Measurements from ENCODE around the gene MERTK.
"Not testable (repeated sequence)": the region's sequence is repeated elsewhere in the genome, so short reads cannot be mapped to it uniquely, and the experiment has no call there.

MERTK gene

DNA sequence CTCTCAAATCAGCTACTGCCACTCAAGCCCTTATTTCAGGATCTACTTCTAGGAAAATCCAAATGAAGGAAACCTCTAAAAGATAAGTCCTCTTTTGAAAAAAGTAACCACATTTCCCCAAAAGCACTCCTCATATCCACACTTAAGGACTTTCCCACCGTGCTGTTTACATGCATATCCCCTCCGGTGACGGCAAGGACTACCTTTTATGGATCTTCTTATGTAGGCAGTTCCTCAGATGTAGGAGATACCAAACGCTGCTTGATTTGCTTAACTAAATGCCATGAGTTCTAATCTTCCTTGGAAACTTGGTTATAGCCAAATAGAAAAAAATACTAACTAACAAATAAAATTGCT, 149.8 kb downstream of the MERTK start:
- DNase-seq, result no peak

DNA sequence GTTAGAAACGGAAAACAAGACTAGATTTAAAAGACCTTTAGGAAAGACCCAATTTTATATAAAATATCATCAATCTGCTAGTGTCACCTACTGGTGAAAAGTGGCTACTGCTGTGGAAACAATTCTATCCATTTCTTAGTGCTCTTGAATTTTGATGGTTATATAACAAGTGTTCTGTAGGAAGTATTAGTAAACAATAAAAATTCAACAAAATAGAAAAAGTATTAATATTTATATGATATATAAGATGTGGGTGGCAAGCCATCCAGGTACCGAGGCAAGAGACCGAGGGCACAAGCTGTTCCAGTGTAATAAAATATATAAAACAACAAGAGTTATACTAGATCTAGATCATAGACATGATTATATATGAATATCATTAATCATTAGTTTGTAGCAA, 150.5 kb downstream of the MERTK start:
- no peak for DNase-seq

DNA sequence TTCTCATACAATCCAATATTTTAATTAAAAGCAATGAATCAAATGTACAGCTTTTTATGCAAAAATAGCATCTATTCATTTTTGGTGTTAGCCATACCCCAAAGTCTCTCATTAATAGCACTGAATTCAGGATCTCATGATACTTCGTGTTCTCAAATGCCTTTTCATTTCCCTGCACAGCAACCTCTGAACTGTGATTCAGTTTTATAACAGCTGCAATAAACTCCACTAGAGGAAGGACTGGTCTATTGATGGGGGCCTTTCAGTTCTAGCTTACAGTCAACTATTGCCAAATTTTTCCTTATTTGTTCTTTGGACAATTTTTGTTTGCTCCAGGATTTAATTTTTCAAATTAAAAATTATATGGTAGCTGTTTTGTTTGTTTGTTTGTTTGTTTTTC, 151.9 kb downstream of the MERTK start:
- no peak for DNase-seq

DNA sequence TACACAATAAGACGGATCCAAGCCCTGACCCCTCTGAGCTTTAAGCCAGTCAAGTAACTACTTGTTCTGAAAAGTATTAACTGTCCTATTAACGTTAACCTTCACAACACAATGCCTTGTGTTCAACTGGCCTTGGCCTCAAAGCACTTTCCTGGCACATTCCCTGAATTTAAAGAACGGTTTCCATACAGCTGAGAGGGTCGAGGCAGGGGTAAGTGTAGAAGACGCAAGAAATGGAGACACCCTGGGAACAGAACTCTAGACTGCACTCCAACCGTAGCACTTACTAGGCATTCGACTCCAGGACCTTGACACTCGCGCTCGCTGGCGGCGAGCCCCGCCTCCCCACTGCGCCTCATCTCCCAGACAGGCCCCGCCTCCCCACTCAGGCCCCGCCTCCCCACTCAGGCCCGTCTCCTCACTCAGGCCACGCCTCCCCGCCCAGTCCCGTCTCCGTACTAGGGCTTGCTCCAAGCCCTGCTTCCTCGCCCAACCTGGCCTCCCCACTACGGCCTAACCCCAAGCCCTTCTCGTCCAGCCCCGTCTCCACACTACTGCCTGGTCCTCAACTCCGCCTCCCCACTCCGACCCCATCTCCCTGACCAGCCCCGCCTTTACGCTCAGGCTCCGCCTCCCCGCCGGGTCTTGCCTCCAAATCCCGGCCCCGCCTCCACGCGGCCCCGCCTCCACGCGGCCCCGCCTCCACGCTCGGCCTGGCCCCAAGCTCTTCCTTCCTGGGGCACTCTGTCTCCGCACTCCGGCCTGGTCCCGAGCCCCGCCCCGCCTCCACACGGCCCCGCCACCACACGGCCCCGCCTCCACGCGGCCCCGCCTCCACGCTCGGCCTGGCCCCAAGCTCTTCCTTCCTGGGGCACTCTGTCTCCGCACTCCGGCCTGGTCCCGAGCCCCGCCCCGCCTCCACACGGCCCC, 155.8 kb downstream of the MERTK start:
- peak; percentile 84 for DNase-seq

DNA sequence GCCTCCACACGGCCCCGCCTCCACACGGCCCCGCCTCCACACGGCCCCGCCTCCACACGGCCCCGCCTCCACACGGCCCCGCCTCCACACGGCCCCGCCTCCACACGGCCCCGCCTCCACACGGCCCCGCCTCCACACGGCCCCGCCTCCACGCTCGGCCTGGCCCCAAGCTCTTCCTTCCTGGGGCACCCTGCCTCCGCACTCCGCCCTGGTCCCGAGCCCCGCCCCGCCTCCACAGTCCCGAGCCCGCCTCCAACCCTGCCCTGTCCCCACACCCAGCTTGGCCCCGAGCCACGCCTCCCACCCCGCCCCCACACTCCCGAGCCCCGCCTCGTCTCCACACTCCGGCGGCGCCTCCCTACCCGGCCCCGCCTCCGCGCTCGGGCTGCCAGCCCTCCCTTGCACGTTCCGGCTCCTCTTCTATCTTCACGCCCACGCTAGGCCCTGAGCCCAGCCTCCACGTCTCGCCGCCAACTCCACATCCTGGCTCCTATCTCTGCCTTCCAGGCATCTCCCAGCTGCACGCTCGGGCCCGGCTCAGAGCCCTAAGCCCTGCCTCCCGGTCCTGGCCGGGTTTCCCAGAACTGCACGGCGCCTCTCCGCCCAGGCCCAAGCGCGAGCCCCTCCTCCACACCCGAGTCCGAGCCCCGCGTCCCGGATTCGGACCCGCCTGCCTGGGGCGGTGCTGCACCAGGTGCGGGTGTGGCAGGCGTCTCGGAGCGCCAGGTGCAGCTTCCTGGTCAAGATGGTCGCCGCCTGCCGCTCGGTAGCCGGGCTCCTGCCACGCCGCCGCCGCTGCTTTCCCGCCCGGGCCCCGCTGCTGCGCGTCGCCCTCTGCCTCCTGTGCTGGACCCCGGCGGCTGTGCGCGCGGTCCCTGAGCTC, 156.7 kb downstream of the MERTK start, which contains the start of gene TMEM87B:
TMEM87B (plus strand) TSS at position 423 of the 883 bp plus-strand sequence; CDS start at position 746, 323 bp downstream.
- DNase-seq, result peak; percentile 70

DNA sequence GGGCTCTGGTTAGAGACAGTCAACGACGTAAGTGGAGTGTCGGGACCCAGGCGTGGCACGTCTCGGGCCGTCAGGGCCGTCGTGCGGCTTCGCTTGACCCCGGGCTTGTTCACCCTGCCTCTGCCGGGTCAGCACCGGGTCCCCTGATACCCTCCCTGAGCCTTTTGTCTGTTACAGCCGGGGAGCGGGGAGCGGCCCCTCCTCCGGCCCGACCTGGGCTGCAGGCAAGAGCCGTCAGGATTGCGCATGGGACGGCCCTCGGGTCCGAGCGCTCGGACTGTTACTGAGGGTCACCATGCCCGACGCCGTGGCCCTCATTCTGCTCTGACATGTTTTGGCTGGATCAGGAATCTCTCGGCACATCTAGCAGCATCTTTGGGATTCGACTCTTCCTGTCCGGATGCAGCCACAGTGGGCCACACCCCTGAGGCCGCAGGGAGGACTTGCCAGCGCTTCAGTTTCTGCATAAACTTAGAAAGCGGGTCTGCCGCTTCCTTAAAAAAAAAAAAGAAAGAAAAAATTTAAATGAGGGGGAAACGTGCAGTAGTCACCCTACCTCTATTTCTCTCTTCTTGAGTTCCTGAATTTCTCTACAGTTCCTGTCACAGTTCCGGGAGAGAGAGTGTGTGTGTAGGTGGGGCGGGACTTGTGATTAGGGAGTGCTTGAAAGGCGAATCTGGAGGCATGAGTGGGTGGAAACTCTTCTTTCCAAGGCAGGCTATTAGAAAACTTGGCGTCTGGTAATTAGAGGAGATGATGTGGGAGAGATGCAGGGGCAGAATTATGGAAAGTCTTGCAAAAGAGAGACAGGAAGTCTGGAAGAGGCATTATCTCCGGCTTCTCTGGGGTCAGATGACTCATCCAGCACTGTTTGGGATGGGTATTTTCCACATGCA, 157.6 kb downstream of the MERTK start:
- peak; percentile 32 for DNase-seq

DNA sequence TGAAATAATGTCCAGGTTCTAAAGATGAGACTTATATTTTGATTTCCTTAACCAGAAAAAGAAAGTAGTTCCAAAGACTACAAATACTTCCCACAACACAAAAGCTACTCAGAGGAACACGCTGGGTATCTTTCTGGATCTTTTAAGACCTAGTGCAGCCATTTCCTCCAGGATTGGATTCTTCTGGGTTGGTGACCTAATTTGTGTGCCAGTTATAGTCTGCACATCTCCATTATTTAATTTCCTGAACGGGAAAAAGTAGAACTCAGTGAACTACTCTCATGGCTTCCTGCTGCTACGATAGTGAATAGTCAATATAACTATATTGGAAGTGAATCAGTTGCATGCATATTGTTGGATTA, 158.2 kb downstream of the MERTK start:
- no peak for DNase-seq

DNA sequence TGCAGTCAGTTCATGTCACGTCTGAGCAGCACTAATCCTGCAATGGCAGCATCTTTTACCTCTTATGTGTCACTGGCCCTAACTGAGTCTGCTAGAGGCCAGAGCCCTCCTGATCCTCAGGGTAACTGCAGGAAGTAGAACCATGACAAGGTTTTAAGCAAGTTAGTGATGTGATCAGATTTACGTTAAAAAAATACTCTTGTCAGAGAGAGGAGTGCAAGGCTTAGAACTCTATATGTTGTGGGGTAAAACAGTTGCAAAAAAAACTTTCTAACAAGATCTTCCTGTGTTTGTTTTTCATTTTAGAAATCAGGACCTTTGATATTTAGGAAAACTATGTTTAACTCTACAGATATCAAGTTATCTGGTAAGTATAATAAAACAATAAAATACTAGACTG, 161.3 kb downstream of the MERTK start:
- no peak for DNase-seq

DNA sequence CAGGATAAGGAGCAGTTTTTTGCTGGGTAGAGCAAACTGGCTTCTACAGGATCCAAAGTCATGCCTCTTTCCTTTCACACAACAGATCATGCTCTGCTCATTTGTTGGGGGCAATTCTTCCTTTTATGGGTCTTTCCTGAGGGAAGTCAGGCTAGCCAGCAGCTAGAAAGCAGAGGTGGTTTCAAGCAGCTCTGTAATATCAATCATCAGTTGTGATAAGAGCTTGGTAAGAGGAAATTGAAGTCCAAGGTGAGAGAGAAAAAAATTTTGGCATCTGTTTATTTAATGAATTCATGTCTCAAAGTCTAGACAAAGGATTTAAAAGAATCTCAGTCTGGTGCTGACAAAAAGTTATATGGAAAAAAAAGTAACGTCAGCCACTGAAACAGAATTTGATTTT, 162.9 kb downstream of the MERTK start:
- DNase-seq, result no peak

DNA sequence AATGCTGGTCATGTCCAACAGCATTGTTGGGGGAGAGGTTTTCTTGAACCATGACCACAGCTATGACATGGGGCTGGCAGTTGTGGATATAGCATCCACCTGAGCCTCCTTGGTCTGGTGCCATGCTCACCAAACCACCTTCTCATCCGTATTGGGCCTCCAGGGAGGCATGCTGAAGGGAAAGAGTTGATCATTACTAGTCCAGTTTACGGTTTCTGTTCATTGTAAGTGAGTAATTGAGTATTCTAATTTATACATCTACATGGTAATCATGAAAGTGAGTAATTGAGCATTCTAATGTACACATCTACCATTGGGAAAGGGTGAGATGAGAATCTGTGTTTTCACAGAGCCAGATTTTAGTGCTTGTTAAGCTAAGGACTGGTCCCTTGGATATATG, 163.4 kb downstream of the MERTK start:
- DNase-seq, result no peak

DNA sequence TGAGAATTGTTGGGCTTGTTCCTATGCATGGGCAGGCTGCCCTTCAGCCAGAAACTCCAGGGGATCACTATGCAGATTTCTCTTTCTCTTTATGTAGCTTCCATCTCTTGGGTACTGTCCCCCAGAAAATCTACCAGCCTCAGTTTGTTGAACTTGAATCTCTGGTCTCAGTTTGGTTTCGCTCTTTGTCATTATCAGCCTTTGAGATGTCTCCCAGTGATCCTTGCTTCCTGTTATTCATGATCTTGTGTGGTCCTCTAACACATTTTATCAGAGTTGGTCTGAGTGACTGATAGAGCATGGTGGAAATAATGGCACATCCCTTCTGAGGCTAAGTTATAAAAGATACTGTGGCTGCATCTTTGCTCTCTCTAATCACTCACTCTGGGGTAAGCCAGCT, 164.5 kb downstream of the MERTK start:
- no peak for DNase-seq

DNA sequence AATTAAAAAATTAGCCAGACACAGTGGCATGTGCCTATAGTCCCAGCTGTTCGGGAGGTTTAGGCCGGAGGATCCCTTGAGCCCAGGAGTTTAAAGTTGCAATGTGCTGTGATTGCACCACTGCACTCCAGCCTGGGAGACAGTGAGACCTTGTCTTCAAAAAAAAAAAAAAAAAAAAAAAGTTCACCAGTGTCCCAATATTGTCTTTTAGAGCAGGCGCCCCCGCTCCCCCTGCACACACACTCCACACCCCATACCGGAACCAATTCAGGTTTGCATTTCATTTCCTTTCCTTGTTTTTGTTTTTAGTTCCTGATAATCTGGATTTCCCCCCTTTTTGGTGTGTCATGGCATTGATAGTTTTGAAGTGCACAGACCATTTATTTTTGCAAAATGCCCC, 167.1 kb downstream of the MERTK start:
- no peak for DNase-seq

DNA sequence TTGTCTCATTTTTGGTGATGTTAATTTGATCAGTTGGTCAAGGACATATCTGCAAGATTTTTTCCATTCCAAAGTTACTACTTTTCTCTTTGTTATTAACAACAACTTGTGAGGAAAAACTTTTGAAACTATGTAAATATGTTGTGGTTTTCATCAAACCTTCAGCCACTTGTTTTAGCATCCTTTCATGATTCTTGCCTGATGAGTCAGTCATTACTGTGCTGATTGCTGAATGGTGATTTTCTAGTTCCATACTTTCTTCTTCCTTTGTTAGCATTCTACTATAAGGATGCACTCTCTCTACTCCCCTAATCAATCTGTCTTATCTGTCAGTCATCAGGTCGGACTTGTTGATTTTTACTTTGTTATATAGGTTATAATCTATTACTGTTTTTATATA, 167.6 kb downstream of the MERTK start:
- no peak for DNase-seq

DNA sequence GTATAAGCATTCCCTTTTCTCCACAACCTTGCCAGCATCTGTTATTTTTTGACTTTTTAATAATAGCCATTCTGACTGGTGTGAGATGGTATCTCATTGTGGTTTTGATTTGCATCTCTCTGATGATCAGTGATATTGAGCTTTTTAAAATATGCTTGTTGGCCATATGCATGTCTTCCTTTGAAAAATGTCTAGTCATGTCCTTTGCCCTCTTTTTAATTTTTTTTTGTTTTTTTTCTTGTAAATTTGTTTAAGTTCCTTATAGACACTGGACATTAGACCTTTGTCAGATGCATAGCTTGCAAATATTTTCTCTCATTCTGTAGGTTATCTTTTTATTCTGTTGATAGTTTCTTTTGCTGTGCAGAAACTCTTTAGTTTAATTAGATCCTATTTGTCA, 171.4 kb downstream of the MERTK start:
- DNase-seq, result not testable (repeated sequence)

DNA sequence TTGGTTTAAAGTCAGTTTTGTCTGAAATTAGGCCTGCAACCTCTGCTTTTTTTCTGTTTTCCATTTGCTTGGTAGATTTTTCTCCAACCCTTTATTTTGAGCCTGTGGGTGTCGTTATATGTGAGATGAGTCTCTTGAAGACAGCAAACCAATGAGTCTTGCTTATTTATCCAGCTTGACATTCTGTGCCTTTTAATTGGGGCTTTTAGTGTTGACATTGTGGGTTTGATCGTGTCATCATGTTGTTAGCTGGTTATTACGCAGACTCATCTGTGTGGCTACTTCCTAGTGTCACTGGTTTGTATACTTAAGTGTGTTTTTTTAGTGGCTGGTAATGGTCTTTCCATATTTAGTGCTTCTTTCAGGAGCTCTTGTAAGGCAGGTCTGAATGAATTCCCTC, 175.5 kb downstream of the MERTK start:
- DNase-seq, result no peak

DNA sequence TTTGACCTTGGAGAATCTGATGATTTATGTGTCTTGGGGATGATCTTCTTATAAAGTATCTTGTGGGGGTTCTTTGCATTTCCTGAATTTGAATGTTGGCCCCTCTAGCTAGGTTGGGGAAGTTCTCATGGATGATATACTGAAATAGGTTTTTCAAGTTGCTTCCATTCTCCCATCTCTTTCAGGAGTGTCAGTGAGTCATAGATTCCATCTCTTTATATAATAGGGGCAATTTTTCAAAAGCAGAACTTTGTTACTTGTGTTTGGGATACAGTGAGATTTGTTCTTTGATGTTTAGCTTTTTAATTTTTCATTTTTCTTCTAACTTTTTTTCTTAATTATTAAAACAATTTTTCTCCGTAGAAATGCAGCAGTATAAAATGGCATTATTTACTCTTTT, 176.1 kb downstream of the MERTK start:
- no peak for DNase-seq

DNA sequence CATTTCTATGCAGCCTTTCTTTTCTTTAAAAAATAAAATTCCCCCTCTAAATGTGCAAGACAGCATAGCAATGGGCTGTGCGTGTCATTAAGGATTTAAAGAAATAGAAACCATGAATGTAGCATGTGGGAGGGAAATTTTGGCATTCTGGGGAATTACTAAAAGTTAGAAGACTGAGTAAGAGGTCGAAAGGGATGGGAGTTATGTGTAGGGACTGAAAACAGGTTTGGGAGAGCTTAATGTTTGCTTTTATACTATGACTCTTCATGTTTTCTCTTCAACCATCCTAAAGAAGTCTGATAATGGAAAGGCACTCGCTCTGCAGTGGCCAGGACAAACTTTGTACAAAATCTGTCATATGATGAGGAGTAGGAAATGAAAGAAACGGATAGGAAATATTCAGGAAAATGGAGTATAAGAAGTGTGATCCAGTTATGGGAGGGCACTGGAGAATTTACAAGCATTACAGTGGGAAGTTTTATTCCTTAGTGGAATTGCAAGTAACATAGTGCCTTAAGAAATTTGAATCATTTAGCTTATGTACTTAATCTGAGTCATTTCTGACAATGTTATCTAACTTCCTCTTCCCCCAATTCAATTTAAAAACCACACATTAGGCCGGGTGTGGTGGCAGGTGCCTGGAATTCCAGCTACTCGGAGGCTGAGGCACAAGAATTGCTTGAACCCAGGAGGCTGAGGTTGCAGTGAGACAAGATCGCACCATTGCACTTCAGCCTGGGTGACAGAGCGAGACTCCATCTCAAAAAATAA, 177.3 kb downstream of the MERTK start:
- DNase-seq, result no peak

DNA sequence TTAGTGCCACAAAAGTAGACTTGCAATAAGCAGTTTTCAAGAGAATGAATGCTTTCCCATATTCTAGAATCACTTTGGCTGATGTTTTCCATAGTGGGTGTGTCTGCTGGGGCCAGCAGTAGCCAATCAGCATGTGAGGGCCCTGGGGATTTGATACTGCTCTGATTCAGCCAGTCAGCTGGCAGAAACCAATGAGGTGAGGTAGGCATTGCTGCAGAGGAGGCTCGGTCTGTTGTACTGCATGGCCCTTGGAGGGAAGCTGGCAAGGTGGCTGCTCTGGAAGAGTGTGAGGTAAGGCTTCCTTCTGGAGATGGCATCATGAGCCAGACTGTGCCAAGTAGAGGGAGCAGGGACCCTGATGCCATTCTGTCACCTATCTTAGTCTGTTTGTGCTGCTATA, 179.4 kb downstream of the MERTK start:
- no peak for DNase-seq
